ENCODE measurements around the gene GAL.

The GAL gene

DNA sequence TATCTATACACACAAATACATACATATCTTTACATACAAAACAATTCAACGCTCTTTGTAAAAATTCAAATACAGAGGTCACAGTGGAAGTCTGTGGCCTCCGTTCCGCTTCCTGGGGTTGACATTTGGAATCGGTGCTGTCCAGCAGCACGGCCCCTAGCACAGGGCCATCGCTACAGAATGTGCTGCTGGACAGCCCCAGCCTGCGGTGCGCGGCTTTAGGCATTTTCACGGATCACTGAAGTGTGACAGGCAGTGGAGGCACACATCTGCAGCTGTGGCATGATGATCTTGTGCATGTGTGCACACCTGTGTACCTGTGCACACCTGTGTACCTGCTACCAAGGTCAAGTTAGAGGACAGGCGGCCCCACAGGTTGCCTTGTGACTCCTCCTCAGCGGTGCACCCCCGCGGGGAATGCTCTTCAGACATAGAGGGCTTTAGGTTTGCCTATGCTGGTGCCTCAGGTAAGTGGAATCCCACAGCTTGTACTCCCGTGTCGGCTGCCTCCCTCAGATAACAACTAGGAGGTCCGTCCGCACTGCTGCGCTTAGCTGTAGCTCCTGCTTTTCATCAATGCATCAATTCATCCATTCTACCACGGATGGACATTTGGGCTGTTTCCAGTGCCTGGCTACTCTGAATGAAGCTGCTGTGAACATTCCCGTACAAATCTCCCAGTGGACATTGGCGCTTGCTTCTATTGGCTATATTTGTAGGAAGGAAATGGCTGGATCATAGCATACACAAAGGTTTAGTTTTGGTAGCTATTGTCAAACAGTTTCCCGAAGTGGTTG, 29.9 kb downstream of the GAL start:
- no peak for DNase-seq

- DNase-seq = no peak
Observed at GRCh38 chr11:68715456-68716122, 31.2 kb downstream of the GAL start.

GRCh38 chr11:68721075-68721474, 36.7 kb downstream of the GAL start:
- DNase-seq = no peak

DNA sequence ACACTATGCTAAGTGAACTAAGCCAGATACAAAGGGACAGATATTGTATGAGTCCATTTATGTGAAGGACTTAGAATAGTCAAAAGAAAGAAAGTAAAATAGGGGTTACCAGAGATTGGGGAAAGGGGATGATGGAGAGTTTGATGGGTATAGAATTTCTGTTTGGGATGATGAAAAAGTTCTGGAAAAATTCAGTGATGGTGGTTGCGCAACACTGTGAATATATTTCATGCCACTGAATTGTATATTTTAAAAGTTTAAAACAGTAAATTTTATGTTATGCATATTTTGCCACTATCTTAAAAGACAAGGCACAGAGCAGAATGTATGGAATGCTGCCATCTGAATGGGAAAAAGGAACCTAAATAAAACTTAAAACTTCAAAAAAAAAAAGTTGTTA, 37.8 kb downstream of the GAL start:
- DNase-seq = no peak

GRCh38 chr11:68724293-68724692, 39.9 kb downstream of the GAL start:
- no peak for DNase-seq

DNA sequence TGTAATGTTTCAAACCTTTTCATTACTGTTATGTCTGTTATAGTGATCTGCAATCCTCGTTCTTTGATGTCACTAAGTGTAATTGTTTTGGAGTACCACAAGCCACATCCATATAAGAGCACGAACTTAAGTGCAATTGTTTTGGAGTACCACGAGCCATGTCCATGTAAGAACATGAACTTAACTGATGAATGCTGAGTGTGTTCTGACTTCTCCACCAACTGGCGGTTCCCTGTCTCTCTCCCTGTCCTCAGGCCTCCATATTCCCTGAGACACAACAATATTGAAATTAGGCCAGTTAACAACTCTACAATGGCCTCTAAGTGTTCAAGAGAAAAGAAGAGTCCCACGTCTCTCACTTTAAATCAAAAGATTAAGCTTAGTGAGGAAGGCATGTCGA, 43.4 kb downstream of the GAL start:
- DNase-seq = no peak

DNA sequence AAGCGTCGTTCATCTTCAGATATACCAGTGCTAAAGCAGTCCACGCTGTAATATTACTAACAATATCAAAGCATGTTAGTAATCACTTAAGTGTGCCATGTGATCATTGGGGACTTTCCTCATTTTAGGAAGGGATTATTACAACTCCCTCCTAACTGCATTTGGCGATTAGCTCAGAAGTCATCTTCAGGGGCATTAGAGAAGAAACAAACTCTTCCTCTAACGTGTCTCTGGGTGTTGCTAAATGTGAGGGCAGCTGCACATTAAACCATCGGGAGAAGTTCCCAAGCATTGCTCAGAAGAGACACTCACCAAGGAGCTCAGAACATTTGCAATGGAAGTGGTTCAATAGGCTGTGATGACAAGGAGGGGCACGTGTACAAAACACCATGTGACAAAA, 49.8 kb downstream of the GAL start:
- no peak for DNase-seq

- no peak for DNase-seq
Observed at GRCh38 chr11:68735125-68735524, 50.8 kb downstream of the GAL start.

DNA sequence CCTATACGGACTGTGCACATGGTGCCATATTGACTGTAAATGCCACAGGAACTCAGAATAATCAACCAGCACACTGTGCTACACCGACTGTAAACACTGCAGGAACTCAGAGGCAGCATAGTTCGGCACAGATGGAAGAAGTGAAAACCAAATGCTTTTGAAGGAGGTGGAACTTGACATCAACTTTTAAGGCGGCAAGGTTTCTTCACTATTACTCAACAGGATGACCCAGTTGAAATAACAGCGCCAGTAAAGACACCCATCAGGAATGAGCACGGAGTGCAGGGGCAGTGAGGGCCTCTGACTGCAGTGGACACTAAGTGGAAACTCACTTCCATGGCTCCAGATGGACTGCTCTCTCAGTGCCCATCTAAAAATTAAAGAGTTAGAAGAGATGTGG, 51.3 kb downstream of the GAL start:
- no peak for DNase-seq

Data from fibroblast of skin of scalp (primary cell).